B cell (primary cell): ENCODE results near the gene PLIN4.

Experiments
- CTCF ChIP-seq: fragments of 200-600 bp; IDR thresholded peaks from one replicate; pipeline ENCODE4 v1.8.0; 2022; ENCODE audit warnings: antibody characterized with exemption, mild to moderate bottlenecking
- EZH2 ChIP-seq: IDR thresholded peaks from 2 replicates; pipeline ENCODE4 v1.6.1; 2012; ENCODE audit warnings: borderline replicate concordance, low read depth, mild to moderate bottlenecking, moderate library complexity, low read length; ENCODE audit not compliant: insufficient read depth, poor library complexity, severe bottlenecking

DNA sequence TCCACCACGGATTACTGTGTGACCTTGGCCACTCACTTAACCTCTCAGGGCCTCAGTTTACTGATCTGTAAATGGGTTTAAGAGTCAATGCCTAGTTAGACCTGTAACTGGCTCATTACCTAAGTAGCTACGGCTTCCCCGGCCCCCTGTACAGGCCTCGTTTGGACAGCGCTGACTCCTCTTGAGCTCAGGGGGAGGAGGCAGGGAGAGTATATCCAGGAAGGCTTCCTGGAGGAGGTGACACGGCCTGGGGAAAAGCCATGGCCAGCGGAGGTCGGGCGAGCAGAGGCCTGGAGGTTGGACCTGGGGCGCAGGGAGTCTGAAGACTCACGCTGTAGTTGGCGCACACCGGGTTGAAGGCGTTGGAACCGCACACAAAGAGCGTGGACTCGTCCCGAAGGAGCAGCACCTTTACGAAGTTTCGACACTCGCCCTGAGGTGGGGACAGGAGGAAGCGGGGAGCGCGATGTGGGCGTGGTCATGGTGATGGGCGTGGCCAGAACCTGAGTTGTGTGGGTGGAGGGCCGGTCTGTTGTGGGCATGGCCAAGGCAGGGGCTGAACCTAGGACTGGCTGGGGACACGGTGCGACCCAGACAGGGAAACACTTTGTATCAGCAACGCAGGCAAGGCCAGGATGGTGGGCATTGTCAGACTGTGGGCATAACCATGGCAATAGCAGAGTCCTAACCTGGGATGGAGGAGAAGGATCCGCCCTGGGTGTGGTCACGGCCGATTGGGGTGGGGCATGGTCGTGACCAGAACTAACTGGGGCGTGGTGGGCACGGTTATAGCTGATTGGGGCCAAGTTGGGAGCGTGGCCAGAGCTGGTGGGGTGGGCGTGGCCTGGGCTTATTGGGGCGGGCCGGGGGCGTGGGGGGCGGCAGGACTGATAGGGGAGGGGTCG, 37.6 kb upstream of the PLIN4 start:
- no peak for TF ChIP-seq CTCF
- no peak for TF ChIP-seq EZH2
